DOHH2 (cell line): ENCODE data around the gene CLRN3.

Experiments
- CTCF ChIP-seq: fragments of 200-600 bp; sonication (generic); IDR thresholded peaks from one replicate; pipeline ENCODE4 v1.5.1; 2014; ENCODE audit warnings: antibody characterized with exemption, mild to moderate bottlenecking, low read depth, low read length; ENCODE audit not compliant: poor library complexity, severe bottlenecking
- EZH2phosphoT487 ChIP-seq: fragments of 200-600 bp; sonication (generic); IDR thresholded peaks from 2 replicates; pipeline ENCODE4 v1.6.1; 2017; ENCODE audit warnings: borderline replicate concordance, mild to moderate bottlenecking, antibody characterized with exemption, low read length, moderate library complexity, mixed read lengths

GRCh38 chr10:127937069-127937468 lies 44.3 kb upstream of the CLRN3 start:
- TF ChIP-seq CTCF (no peak), EZH2phosphoT487 (no peak)
